TTC549 (cell line): ENCODE data around the gene ZNF428.

Source experiments
- FAIRE-seq: peaks from 2 replicates; lab custom pipeline; 2012; peaks lifted over from hg19 to GRCh38; lab: Jason Lieb, UNC

Gene ZNF428

DNA sequence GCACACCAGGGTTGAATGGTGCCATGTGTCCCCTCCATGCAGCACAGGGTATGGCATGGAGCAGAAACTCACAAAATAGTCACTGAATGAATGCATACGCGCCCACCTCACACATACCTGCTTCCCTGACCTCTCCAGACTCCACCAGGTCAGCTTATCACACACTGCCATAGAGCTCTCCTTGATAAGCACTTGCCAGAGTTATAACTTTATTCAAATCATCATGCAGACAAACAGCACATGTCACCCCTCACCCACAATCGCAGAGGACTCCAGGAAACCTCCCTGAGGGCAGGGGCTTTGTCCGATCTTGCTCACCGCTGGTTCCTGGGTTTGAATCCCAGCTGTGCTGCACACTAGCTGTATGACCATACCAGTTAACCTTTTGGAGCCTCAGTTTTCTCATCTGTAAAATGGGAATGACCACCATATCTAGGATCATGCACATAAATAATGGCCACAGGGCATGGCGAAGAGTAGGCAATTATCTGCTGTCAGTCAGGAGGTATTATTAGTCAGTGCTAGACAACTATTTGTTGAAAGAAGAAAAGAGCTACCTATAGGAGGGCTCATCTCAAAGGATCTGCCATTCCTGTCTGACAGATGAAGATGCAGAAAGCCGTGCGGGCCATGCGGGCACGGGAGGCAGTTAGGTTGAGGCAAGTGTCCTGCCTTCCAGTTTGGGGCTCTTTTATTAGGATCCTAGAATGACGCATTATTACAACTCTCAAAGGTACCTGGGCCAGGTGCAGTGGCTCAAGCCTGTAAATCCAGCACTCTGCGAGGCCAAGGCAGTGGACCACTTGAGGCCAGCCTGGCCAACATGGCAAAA, 58.1 kb downstream of the ZNF428 start:
- no peak for FAIRE-seq

DNA sequence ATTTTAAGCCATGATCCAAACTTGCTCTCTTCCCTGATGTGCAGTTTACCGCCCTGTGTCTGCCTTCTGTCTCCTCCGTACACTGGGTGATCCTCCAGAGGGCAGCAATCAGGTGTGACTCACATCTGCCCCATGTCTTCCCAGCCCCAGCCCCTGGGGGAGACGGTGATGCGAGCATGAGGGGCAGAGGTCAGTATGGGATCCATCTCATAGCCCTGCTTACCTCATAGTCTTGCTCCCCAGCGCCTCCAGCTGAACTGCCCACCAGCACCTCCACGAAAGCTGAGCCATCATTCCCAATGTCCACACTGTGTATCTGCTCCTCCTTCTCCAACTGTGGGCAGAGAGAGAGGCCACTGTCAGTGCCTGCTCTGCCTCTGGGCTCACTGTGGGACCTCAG, 58.7 kb downstream of the ZNF428 start:
- no peak for FAIRE-seq
